ENCODE measurements around the gene ZNF444. TPM values are rescaled to one million over a fixed set of nuclear protein-coding genes. Genes with fewer than 3 reads are reported as not detected.

Gene ZNF444
- polyA plus RNA-seq, 3 donors = 2.7 to 6.9 (median 3.5) TPM

DNA sequence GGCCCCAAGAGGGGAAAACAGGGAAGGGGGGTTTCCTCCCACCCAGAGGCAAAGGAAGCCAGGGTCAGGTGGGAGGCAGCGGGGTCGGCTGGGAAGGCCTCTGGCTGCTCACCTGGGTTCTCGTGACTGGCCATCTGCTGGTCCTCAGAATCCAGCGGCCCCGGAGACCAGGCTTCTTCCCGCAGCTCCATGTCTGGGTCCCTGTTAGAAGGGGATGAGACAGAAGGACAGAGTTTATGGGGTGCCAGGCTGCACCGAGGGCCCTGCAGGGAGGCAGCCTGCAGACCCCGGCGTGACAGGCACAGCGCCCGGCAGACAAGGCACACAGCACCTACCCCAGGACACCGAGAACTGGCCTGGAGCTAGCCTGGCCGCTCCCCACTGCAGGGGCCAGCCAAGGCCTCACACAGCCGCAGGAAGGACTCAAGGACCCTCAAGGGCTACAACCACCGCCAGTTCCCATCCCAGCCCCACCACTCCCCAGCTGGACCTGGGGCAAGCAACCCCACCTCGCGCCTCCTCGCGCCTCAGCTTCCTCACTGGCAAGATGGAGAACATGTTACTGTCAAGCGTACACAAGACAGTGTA, 38.0 kb upstream of the ZNF444 start:
- Histone ChIP-seq H3K27me3 (ENCODE audit: control insufficient read depth in 2 of 2, insufficient read depth in 2 of 2, low read length in 2 of 2) (no peaks in the 10 kb centered on the region), H3K4me1 (ENCODE audit: control insufficient read depth in 1 of 2, insufficient read depth in 2 of 2, low read length in 2 of 2) (peaks cover 6 to 26% of the 10 kb centered on the region in 2 donors), H3K4me2 (replicated peaks; ENCODE audit: extremely low read depth, low read length, poor library complexity, severe bottlenecking) (no peak overlapping the region), H3K36me3 (replicated peaks in 1 of 2; ENCODE audit: control insufficient read depth in 1 of 2, insufficient read depth in 2 of 2, low read length in 2 of 2) (peaks cover 44 to 63% of the 10 kb centered on the region in 2 donors), H3K79me2 (ENCODE audit: insufficient read depth, low read length) (peaks cover 89% of the 10 kb centered on the region), H2AFZ (ENCODE audit: insufficient read depth, low read depth, low read length, poor library complexity, severe bottlenecking) (no peak overlapping the region), H3K9ac (ENCODE audit: insufficient read depth, low read length, poor library complexity, severe bottlenecking) (no peak overlapping the region), H3K4me3 (replicated peaks in 1 of 3; ENCODE audit: low read depth in 2 of 3, low read length in 3 of 3) (no peak overlapping the region), H3K27ac (ENCODE audit: low read depth in 1 of 2, low read length in 2 of 2) (peak overlapping the region in 1 of 2 donors; percentile 41), H4K20me1 (ENCODE audit: insufficient read depth, low read length) (peaks cover 95% of the 10 kb centered on the region), H3K9me3 (replicated peaks in 1 of 2; ENCODE audit: control insufficient read depth in 1 of 2, insufficient read depth in 1 of 2, low read length in 2 of 2) (peaks cover 0 to 5% of the 10 kb centered on the region in 2 donors)
- H3K4me3 Mint-ChIP-seq = no peak overlapping the region
- H3K9me3 Mint-ChIP-seq = peaks cover 0 to 20% (median 11%) of the 10 kb centered on the region in 7 donors
- peaks cover 47 to 73% of the 10 kb centered on the region in 2 donors for H3K36me3 Mint-ChIP-seq
- DNase-seq = no peak
- WGBS (ENCODE audit: insufficient coverage) = 65% methylated on average over 19 of the region's 20 CpGs
- intact Hi-C loops (cut with micrococcal nuclease) = loop anchor here in 1 of 2 donors (10.0 kb wide), 1 partner anchor 52 kb away; no protein-coding TSS in a partner anchor
- peaks cover 27% of the 10 kb centered on the region for H3K4me1 Mint-ChIP-seq
- peaks cover 0 to 3% (median 2%) of the 10 kb centered on the region in 3 donors for H3K27me3 Mint-ChIP-seq (ENCODE audit: low read depth in 3 of 3)
- H3K27ac Mint-ChIP-seq = no peak overlapping the region
- TF ChIP-seq, protein P1, sequence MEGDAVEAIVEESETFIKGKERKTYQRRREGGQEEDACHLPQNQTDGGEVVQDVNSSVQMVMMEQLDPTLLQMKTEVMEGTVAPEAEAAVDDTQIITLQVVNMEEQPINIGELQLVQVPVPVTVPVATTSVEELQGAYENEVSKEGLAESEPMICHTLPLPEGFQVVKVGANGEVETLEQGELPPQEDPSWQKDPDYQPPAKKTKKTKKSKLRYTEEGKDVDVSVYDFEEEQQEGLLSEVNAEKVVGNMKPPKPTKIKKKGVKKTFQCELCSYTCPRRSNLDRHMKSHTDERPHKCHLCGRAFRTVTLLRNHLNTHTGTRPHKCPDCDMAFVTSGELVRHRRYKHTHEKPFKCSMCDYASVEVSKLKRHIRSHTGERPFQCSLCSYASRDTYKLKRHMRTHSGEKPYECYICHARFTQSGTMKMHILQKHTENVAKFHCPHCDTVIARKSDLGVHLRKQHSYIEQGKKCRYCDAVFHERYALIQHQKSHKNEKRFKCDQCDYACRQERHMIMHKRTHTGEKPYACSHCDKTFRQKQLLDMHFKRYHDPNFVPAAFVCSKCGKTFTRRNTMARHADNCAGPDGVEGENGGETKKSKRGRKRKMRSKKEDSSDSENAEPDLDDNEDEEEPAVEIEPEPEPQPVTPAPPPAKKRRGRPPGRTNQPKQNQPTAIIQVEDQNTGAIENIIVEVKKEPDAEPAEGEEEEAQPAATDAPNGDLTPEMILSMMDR (IDR thresholded peaks at IDR 0.05) = no peak

GRCh38 chr19:56104423-56104822, 36.7 kb upstream of the ZNF444 start:
- WGBS (ENCODE audit: insufficient coverage) = 97% methylated on average over 15 of the region's 29 CpGs
- Mint-ChIP-seq H3K36me3 (peaks cover 39 to 64% of the 10 kb centered on the region in 2 donors), H3K27me3 (ENCODE audit: low read depth in 3 of 3) (peaks cover 0 to 3% (median 2%) of the 10 kb centered on the region in 3 donors), H3K4me3 (no peak overlapping the region), H3K4me1 (peaks cover 39% of the 10 kb centered on the region), H3K9me3 (peaks cover 0 to 15% (median 2%) of the 10 kb centered on the region in 7 donors), H3K27ac (peak overlapping the region in 4 of 7 donors; percentile 23 to 69 (median 50))
- H3K36me3 ChIP-seq (replicated peaks in 1 of 2; ENCODE audit: control insufficient read depth in 1 of 2, insufficient read depth in 2 of 2, low read length in 2 of 2) = peaks cover 34 to 51% of the 10 kb centered on the region in 2 donors
- peak overlapping the region in 1 of 2 donors; percentile 38 for H3K27ac ChIP-seq (ENCODE audit: low read depth in 1 of 2, low read length in 2 of 2)
- H4K20me1 ChIP-seq (ENCODE audit: insufficient read depth, low read length) = peaks cover 95% of the 10 kb centered on the region
- H3K9ac ChIP-seq (ENCODE audit: insufficient read depth, low read length, poor library complexity, severe bottlenecking) = no peak overlapping the region
- DNase-seq = no peak
- no peaks in the 10 kb centered on the region for H3K9me3 ChIP-seq (replicated peaks in 1 of 2; ENCODE audit: control insufficient read depth in 1 of 2, insufficient read depth in 1 of 2, low read length in 2 of 2)
- H3K4me2 ChIP-seq (replicated peaks; ENCODE audit: extremely low read depth, low read length, poor library complexity, severe bottlenecking) = no peak overlapping the region
- intact Hi-C loops (cut with micrococcal nuclease) = loop anchor here (2.0 to 10.0 kb wide), 2 partner anchors 50 to 68 kb away; no protein-coding TSS in a partner anchor
- no peak overlapping the region for H3K4me3 ChIP-seq (replicated peaks in 1 of 3; ENCODE audit: low read depth in 2 of 3, low read length in 3 of 3)
- H3K4me1 ChIP-seq (ENCODE audit: control insufficient read depth in 1 of 2, insufficient read depth in 2 of 2, low read length in 2 of 2) = peaks cover 16 to 36% of the 10 kb centered on the region in 2 donors
- H2AFZ ChIP-seq (ENCODE audit: insufficient read depth, low read depth, low read length, poor library complexity, severe bottlenecking) = no peak overlapping the region
- H3K27me3 ChIP-seq (ENCODE audit: control insufficient read depth in 2 of 2, insufficient read depth in 2 of 2, low read length in 2 of 2) = no peaks in the 10 kb centered on the region
- H3K79me2 ChIP-seq (ENCODE audit: insufficient read depth, low read length) = peaks cover 94% of the 10 kb centered on the region
- TF ChIP-seq, protein P1 (IDR thresholded peaks at IDR 0.05) = no peak
